K562 treated with DMSO at 1 percent for 24 hours (cell line): Measurements from ENCODE around the gene CFHR1. TPM values are rescaled to one million over a fixed set of nuclear protein-coding genes. Genes with fewer than 3 reads are reported as not detected.

Experiments used
- total RNA-seq: library from RNA; unstranded; fragments of 300-600 nt; gene quantifications from 2 replicates; pipeline ENCODE4 v1.2.3, GENCODE V29; 2022; ENCODE audit warnings: low read depth; ENCODE audit not compliant: insufficient read depth

Gene CFHR1
- 0.24 TPM in 1 of 2 replicates, not detected in the other for total RNA-seq

DNA sequence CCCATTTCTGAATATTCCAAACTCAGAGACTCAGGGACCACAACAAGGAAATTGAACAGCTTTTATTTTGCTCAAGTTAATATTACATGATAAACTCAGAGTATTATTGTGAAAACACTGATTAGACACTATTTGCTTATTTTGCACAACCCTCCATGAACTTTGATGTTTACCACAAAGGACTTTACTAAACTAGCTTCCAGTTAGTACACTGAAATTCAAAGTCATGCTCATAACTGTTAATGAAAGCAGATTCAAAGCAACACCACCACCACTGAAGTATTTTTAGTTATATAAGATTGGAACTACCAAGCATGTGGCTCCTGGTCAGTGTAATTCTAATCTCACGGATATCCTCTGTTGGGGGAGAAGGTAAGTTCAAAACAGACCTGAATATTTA lies at the start of gene CFHR1:
TSS of gene CFHR1 (plus strand) at position 201 of the 400 bp plus-strand sequence. CDS start at position 315, 114 bp downstream.

DNA sequence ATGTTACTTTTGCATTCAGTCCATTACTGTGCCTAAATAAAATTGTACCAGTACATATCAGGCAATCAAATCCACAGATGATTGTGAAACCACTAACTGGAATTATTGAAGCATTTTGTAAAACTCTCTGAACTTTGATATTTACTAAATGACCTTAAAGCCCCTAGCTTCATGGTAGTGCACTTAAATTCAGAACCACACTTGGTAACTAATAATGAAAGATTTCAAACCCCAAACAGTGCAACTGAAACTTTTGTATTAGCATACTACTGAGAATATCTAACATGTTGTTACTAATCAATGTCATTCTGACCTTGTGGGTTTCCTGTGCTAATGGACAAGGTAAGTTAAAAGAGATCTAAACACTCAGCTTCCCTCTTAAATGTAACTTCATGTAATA lies 44.9 kb upstream of the CFHR1 start, which contains the start of gene CFHR3:
TSS of gene CFHR3 (plus strand) at position 238 of the 400 bp plus-strand sequence. CDS start at position 285, 47 bp downstream.

Other genes starting within 250 kb of the CFHR1 start
- 0.23 and 0.32 TPM in 2 replicates for gene KCNT2, start 211.3 kb upstream of the CFHR1 start, total RNA-seq
- gene CFH, start 167.7 kb upstream of the CFHR1 start, total RNA-seq = 60.2 and 70.1 TPM in 2 replicates
- 0.16 TPM in 1 of 2 replicates, not detected in the other for gene CFHR3, start 44.9 kb upstream of the CFHR1 start, total RNA-seq
- gene CFHR4, start 68.3 kb downstream of the CFHR1 start, total RNA-seq = not detected in 2 replicates
- gene CFHR2, start 124.0 kb downstream of the CFHR1 start, total RNA-seq = not detected in 2 replicates
- gene CFHR5, start 157.8 kb downstream of the CFHR1 start, total RNA-seq = not detected in 2 replicates
- gene F13B, start 247.5 kb downstream of the CFHR1 start, total RNA-seq = not detected in 2 replicates